GM12872 (cell line): ENCODE measurements around the gene ANAPC13.

Experiments used
- CTCF ChIP-seq: IDR thresholded peaks from 3 replicates; pipeline ENCODE4 v1.5.1; 2011; ENCODE audit warnings: low read depth, mild to moderate bottlenecking, low read length, moderate library complexity; ENCODE audit not compliant: insufficient read depth

ANAPC13 gene

GRCh38 chr3:134496471-134497071 is 10.8 kb upstream of the ANAPC13 start:
- no peak for TF ChIP-seq CTCF

DNA sequence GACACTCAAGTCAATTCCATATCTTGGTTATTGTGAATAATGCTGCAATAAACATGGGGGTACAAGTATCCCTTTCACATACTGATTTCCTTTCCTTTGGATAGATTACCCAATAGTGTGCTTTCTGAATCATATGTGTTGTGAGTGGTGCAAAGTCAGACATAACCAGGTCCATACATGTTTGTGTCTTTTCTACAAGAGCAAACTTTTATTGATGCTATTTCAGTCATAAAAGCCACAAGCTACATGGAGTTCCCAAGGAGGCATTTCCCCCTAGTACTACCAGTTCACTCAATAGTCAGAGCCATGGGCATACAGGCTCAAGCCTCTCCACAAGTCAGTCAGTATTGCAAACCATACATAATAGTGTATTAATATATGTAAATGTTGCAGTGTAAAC is 10.2 kb upstream of the ANAPC13 start:
- TF ChIP-seq CTCF, result no peak

- no peak for TF ChIP-seq CTCF
These were observed 8.7 kb upstream of the ANAPC13 start for GRCh38 chr3:134494495-134494894.

DNA sequence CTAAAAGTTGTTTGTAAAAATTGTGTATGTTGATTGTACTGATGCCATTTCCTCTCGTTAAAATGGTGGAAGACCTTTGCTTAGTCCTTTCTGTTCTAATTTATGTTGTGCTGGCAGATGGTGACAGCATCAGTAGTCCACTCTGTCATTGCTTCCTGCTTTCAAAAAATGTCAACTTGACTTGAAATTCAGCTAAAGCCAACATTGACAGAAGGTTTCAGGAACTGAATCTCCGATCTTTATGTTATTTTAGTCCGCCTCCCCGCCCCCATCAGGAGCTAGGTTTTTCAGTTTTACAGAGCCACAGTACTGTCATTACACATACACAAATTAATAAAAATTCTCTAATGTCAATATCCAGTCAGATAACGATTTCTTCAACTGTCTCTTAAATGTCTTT is 1.6 kb upstream of the ANAPC13 start:
- no peak for TF ChIP-seq CTCF

- no peak for TF ChIP-seq CTCF
These were observed 824 bp upstream of the ANAPC13 start for GRCh38 chr3:134486577-134487041.

DNA sequence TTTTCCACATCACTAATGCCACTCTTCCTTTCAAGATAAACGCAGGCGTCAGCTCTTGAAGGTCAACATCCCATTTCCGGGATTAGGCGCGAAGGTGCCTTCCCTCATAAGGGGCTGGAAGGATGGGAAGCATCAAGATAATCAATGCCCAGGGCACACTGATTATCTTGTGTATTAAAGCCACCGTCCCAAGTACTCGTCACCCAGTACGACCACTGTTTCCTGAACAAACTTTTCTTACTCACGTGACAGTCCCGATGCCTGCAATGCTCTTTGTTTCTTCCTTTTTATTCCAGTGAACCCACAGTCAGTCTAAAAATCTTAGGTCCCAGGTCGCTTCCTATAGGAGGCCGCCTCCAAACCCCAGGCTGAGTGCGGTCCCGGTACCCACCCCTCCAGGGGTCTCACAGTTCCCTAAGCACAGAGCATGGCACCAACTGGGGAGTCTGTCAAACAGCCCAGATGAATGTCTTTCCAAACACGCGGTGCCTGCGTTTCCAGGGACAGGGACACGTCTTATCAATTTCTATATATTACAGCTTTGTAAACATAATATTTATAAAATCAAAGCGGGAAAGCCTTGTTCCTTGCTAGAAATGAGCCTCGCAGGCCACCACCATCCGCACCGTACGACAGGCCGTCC is 589 bp downstream of the ANAPC13 start:
- no peak for TF ChIP-seq CTCF

DNA sequence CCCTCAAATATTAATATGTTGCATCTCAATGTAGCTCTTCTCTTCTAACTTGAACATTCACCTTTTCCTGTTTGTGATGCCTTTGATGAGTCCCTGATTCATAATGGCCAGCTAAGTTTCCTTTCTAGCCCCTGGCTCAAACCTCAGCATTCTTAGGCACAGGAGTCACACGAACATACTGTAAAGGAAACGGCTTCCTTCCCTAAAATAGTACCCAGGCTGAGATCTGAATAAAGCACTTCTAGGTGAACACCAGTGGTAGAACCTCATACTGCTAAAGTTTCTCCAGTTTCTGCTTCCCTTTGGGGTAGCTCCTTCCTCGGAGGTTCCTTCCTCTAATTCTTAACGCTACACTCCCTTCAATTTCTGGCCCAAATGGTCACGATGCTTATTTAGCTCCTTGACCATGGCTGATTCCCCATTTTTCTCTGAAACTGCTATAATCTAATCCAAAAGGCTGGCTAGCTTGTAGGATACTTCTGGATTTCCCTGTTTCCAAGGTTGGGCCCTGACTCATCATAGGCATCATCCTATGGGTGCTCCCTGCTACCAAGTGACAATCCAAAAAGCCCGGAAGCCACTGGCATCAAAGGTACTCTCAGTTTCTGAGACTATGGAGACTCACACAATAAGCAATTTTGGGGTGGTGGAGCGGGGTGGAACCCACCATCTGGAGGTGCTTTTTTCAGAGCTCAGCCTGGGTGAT is 2.4 kb downstream of the ANAPC13 start:
- TF ChIP-seq CTCF, result no peak
